DND-41 (cell line): ENCODE measurements around the gene PMPCA.

Source experiments
- ATAC-seq: fragments of 200-7000 bp; cut with Tn5 transposase; 3 replicates; pipeline ENCODE4 v1.9.1; 2021; ENCODE audit warnings: low read depth; ENCODE audit not compliant: insufficient read depth
- DNase-seq: peaks from one replicate; pipeline ENCODE4 v3.0.0-alpha.2; 2020
- H2AFZ ChIP-seq: 2 replicates; pipeline ENCODE4 v1.6.0; 2012; ENCODE audit warnings: low read depth, low read length
- H3K27ac ChIP-seq: 2 replicates; pipeline ENCODE4 v1.5.1; 2012; ENCODE audit warnings: low read length, inconsistent platforms
- H3K27me3 ChIP-seq: fragments of 200-600 bp; sonication (generic); 2 replicates; pipeline ENCODE4 v1.6.0; 2012; ENCODE audit warnings: low read length, mild to moderate bottlenecking, inconsistent platforms; ENCODE audit not compliant: insufficient read depth, poor library complexity
- H3K36me3 ChIP-seq: 2 replicates; pipeline ENCODE4 v1.5.1; 2012; ENCODE audit warnings: low read length, inconsistent platforms; ENCODE audit not compliant: insufficient read depth
- H3K4me1 ChIP-seq: 2 replicates; pipeline ENCODE4 v1.5.1; 2012; ENCODE audit warnings: mild to moderate bottlenecking, low read length; ENCODE audit not compliant: insufficient read depth
- H3K4me2 ChIP-seq: 2 replicates; pipeline ENCODE4 v1.6.0; 2012; ENCODE audit warnings: mild to moderate bottlenecking, moderate library complexity, low read length, inconsistent platforms; ENCODE audit not compliant: insufficient read depth
- H3K4me3 ChIP-seq, 2 experiments: fragments of 200-600 bp in 1 of 2; shearing (Covaris generic) in 1 of 2; 2 replicates each; pipeline ENCODE4 v1.5.1; 2012 to 2016; ENCODE audit warnings: inconsistent platforms in 2 of 2, low read length in 2 of 2, mild to moderate bottlenecking in 2 of 2, low read depth in 1 of 2, moderate library complexity in 1 of 2
- H3K79me2 ChIP-seq: 2 replicates; pipeline ENCODE4 v1.6.0; 2012; ENCODE audit warnings: low read length, inconsistent platforms; ENCODE audit not compliant: insufficient read depth
- H3K9ac ChIP-seq: 2 replicates; pipeline ENCODE4 v1.6.0; 2012; ENCODE audit warnings: low read depth, mild to moderate bottlenecking, inconsistent platforms, low read length, moderate library complexity
- H3K9me3 ChIP-seq: 2 replicates; pipeline ENCODE4 v1.5.1; 2012; ENCODE audit warnings: low read length, moderate library complexity, mild to moderate bottlenecking, inconsistent platforms; ENCODE audit not compliant: insufficient read depth, severe bottlenecking
- H4K20me1 ChIP-seq: 2 replicates; pipeline ENCODE4 v1.6.0; 2012; ENCODE audit warnings: low read length; ENCODE audit not compliant: insufficient read depth
- EZH2 ChIP-seq: IDR thresholded peaks from 3 replicates; pipeline ENCODE4 v1.6.1; 2012; ENCODE audit warnings: borderline replicate concordance, low read depth, mild to moderate bottlenecking, moderate library complexity, low read length, inconsistent platforms; ENCODE audit not compliant: severe bottlenecking
- TF ChIP-seq, protein P1 (sequence below): IDR thresholded peaks from 2 replicates; pipeline ENCODE4 v1.5.1; 2012; ENCODE audit warnings: borderline replicate concordance, low read length, moderate library complexity, mild to moderate bottlenecking; ENCODE audit not compliant: poor library complexity, severe bottlenecking; ENCODE audit errors: extremely low read depth

The PMPCA gene

DNA sequence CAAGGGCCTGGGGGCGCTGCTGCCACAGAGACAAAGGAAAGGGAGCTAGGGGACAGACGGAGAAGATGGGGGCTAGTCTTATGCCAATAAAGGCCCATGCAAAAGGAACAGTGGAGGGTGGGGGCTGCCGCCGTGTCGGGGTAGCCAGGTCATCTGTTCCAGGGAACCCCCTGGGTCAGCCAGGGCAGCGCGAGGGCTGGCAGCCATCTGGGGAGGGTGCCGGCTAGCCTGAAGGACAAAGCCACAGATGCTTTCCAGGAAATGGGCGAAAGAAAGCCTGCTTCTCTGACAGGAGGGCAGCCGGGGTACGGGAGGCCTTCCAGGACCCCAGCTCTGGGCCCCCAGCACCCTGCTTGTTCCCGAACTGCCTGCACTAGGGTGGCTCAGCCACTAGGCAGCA lies 35.4 kb upstream of the PMPCA start:
- ATAC-seq, result no peak
- TF ChIP-seq, protein P1, sequence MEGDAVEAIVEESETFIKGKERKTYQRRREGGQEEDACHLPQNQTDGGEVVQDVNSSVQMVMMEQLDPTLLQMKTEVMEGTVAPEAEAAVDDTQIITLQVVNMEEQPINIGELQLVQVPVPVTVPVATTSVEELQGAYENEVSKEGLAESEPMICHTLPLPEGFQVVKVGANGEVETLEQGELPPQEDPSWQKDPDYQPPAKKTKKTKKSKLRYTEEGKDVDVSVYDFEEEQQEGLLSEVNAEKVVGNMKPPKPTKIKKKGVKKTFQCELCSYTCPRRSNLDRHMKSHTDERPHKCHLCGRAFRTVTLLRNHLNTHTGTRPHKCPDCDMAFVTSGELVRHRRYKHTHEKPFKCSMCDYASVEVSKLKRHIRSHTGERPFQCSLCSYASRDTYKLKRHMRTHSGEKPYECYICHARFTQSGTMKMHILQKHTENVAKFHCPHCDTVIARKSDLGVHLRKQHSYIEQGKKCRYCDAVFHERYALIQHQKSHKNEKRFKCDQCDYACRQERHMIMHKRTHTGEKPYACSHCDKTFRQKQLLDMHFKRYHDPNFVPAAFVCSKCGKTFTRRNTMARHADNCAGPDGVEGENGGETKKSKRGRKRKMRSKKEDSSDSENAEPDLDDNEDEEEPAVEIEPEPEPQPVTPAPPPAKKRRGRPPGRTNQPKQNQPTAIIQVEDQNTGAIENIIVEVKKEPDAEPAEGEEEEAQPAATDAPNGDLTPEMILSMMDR, result no peak
- no peak for TF ChIP-seq EZH2

DNA sequence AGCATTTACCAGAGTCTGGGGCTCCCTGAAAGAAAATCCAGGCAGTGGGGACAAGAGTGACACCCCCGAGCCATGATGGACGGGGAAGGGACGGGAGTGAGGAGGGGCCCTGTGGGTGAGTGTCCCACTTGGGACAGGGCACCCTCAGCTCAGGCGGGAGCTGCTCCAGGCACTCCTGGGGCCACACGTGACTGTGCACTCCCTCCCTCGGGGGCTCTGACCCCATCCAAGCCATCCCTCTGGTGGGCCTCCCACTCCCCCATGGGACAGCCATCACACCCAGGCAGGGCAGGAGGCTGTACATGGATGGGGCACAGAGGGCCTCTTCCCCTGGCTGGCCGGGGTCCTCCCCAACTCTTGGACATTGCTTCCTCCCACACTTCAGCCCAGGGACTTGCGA lies 34.0 kb upstream of the PMPCA start:
- no peaks in the 10 kb centered on the region for H3K79me2 ChIP-seq
- H3K4me2 ChIP-seq, result no peak overlapping the region
- no peak overlapping the region for H3K9ac ChIP-seq
- H3K4me1 ChIP-seq, result no peaks in the 10 kb centered on the region
- ATAC-seq (no peak), DNase-seq (no peak)
- no peak overlapping the region for H2AFZ ChIP-seq
- no peaks in the 10 kb centered on the region for H3K27me3 ChIP-seq
- H3K27ac ChIP-seq, result no peak overlapping the region
- H4K20me1 ChIP-seq, result peaks cover 4% of the 10 kb centered on the region
- peaks cover 23% of the 10 kb centered on the region for H3K36me3 ChIP-seq
- no peak overlapping the region for H3K4me3 ChIP-seq
- no peaks in the 10 kb centered on the region for H3K9me3 ChIP-seq
- no peak for TF ChIP-seq EZH2
- TF ChIP-seq, protein P1, result no peak

More for the DNA sequence above, 35.4 kb upstream of the PMPCA start:
- no peak for DNase-seq
- Histone ChIP-seq H3K4me3 (no peak overlapping the region), H3K27ac (no peak overlapping the region), H3K9ac (no peak overlapping the region), H3K4me1 (no peaks in the 10 kb centered on the region), H3K36me3 (peaks cover 11% of the 10 kb centered on the region; the same call in 1 of the 2 replicates), H3K9me3 (no peaks in the 10 kb centered on the region), H2AFZ (no peak overlapping the region), H3K79me2 (no peaks in the 10 kb centered on the region), H4K20me1 (peaks cover 7% of the 10 kb centered on the region), H3K27me3 (no peaks in the 10 kb centered on the region), H3K4me2 (no peak overlapping the region)

DNA sequence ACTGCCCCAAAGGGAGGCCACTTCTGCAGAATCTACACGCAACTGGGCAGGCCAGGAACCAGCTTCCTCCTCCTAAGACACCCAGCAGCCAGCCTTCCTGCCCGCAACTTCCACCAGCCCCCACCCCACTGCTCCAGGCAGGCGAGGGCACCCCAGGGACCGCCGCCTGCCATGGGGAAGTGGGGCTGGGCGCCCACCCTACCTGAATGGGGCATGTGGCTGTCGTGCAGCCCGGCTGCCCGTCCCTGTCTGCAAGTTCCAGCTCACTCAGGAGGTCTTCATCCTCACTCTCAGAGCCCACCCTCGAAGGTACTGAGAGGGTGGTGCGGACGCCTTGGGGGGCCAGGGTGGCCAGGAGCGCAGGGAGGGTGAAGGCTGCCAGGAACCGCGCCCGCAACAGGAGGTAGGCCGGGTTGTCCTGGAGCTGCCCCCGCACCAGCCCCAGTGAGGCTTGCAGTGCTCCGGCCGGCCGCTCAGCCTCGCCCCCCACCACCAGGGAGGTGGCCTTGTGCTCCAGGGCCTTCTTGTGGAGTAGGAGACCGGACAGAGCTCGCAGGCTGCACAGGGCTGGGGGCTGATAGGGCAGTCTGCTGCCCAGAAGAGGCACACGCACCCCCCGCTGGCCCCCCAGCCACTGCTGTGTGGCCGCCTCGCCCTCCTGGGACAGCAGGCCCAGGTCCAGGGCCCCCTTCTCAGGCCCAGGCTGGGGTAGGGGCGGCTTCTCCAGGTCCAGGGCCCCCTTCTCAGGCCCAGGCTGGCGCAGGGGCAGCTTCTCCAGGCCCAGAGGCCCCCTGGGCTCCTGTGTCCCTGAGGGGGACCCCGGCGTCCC lies 32.9 kb upstream of the PMPCA start:
- H3K9ac ChIP-seq, result no peak overlapping the region
- H3K4me1 ChIP-seq, result no peaks in the 10 kb centered on the region
- peaks cover 11% of the 10 kb centered on the region; the same call in 1 of the 2 replicates for H4K20me1 ChIP-seq
- no peaks in the 10 kb centered on the region for H3K9me3 ChIP-seq
- no peak for TF ChIP-seq EZH2
- TF ChIP-seq, protein P1, result no peak
- no peaks in the 10 kb centered on the region for H3K27me3 ChIP-seq
- no peaks in the 10 kb centered on the region for H3K79me2 ChIP-seq
- no peak overlapping the region for H2AFZ ChIP-seq
- H3K4me3 ChIP-seq, result no peak overlapping the region
- ATAC-seq (no peak), DNase-seq (no peak)
- peaks cover 33% of the 10 kb centered on the region for H3K36me3 ChIP-seq
- H3K27ac ChIP-seq, result no peak overlapping the region
- H3K4me2 ChIP-seq, result no peak overlapping the region
